WTC11 (cell line): ENCODE results near the gene ARL4A. TPM values are rescaled to one million over a fixed set of nuclear protein-coding genes. Genes with fewer than 3 reads are reported as not detected.

Experiments
- ATAC-seq: fragments of 200-7000 bp; cut with Tn5 transposase; 2 replicates; pipeline ENCODE4 v1.10.0; 2021; ENCODE audit warnings: mild to moderate bottlenecking, moderate library complexity
- CTCF ChIA-PET: fragments of 300-600 bp; sonication (Branson Sonifier 250); formaldehyde crosslinking; loops from one replicate; lab custom pipeline; 2021; ENCODE audit warnings: antibody characterized with exemption; lab: Charles Lee
- POLR2A ChIA-PET: fragments of 350-600 bp; sonication (Branson Sonifier 250); formaldehyde crosslinking; loops from one replicate; lab custom pipeline; 2021; ENCODE audit warnings: antibody characterized with exemption; lab: Charles Lee
- DNase-seq: peaks from one replicate; pipeline ENCODE4 v3.0.0; 2021; ENCODE audit warnings: low spot score
- H3K27ac Mint-ChIP-seq: 2 replicates; pipeline ENCODE4 v1.8.0; 2021; ENCODE audit warnings: mixed read lengths
- H3K27me3 Mint-ChIP-seq: 2 replicates; pipeline ENCODE4 v1.8.0; 2021; ENCODE audit warnings: low read depth, mild to moderate bottlenecking, moderate library complexity, mixed read lengths
- H3K36me3 Mint-ChIP-seq: 2 replicates; pipeline ENCODE4 v1.8.0; 2021; ENCODE audit warnings: mixed read lengths
- H3K4me1 Mint-ChIP-seq: 2 replicates; pipeline ENCODE4 v1.8.0; 2022; ENCODE audit warnings: mixed read lengths
- H3K4me3 Mint-ChIP-seq: 2 replicates; pipeline ENCODE4 v1.8.0; 2021; ENCODE audit warnings: mild to moderate bottlenecking, moderate library complexity, mixed read lengths
- H3K9me3 Mint-ChIP-seq: 2 replicates; pipeline ENCODE4 v1.8.0; 2021; ENCODE audit warnings: mixed read lengths
- CBFB ChIP-seq: sonication (generic); formaldehyde crosslinking; IDR thresholded peaks from 2 replicates; pipeline ENCODE4 v1.8.1; 2022; ENCODE audit warnings: mild to moderate bottlenecking, low read depth, missing genetic modification reagents
- CTCF ChIP-seq: fragments of 200-600 bp; IDR thresholded peaks from 2 replicates; pipeline ENCODE4 v1.8.0; 2022; ENCODE audit warnings: antibody characterized with exemption
- EMX1 ChIP-seq: fragments of 250-450 bp; sonication (Bioruptor Pico); IDR thresholded peaks from 2 replicates; pipeline ENCODE4 v1.8.0; 2021; ENCODE audit warnings: mild to moderate bottlenecking
- ESRRA ChIP-seq: sonication (generic); formaldehyde crosslinking; IDR thresholded peaks from 2 replicates; pipeline ENCODE4 v1.8.1; 2022; ENCODE audit warnings: mild to moderate bottlenecking, missing genetic modification reagents, borderline replicate concordance
- ETV6 ChIP-seq: sonication (generic); formaldehyde crosslinking; IDR thresholded peaks from 2 replicates; pipeline ENCODE4 v1.8.1; 2022; ENCODE audit warnings: mild to moderate bottlenecking, missing genetic modification reagents
- FOXK1 ChIP-seq: sonication (generic); formaldehyde crosslinking; IDR thresholded peaks from 2 replicates; pipeline ENCODE4 v1.8.0; 2022; ENCODE audit warnings: mild to moderate bottlenecking, moderate library complexity, missing genetic modification reagents
- NFE2L1 ChIP-seq: sonication (generic); formaldehyde crosslinking; IDR thresholded peaks from 2 replicates; pipeline ENCODE4 v1.8.1; 2023; ENCODE audit warnings: missing genetic modification reagents
- NFYB ChIP-seq: sonication (generic); formaldehyde crosslinking; conservative IDR thresholded peaks from 2 replicates; pipeline ENCODE4 v1.8.0; 2022; ENCODE audit warnings: low read depth, missing genetic modification reagents
- RORB ChIP-seq: fragments of 250-450 bp; sonication (Bioruptor Pico); IDR thresholded peaks from 2 replicates; pipeline ENCODE4 v1.9.0; 2021; ENCODE audit warnings: mild to moderate bottlenecking
- STAT6 ChIP-seq: sonication (generic); formaldehyde crosslinking; conservative IDR thresholded peaks from 2 replicates; pipeline ENCODE4 v1.8.1; 2023; ENCODE audit warnings: mild to moderate bottlenecking, low read depth, missing genetic modification reagents, moderate library complexity
- ZNF512 ChIP-seq: sonication (generic); formaldehyde crosslinking; IDR thresholded peaks from 2 replicates; pipeline ENCODE4 v1.8.1; 2022; ENCODE audit warnings: missing genetic modification reagents, borderline replicate concordance
- ZNF532 ChIP-seq: fragments of 250-450 bp; sonication (Bioruptor Pico); IDR thresholded peaks from 2 replicates; pipeline ENCODE4 v1.9.0; 2021; ENCODE audit warnings: mild to moderate bottlenecking, borderline replicate concordance
- total RNA-seq: library from RNA; stranded (reverse); gene quantifications from 3 replicates; pipeline ENCODE4 v1.2.3, GENCODE V29; 2021

The ARL4A gene
- total RNA-seq, 1 experiment from 2014 or later = 25.4 TPM

GRCh38 chr7:12648704-12649261 is 38.6 kb upstream of the ARL4A start:
- peak; percentile 66 for ATAC-seq
- POLR2A ChIA-PET = interaction anchor here (1.2 kb wide), 1 partner anchor 39 kb away, joined by 3 read pairs; the partner anchor contains the start of gene ARL4A
- TF ChIP-seq NFYB (CRISPR knock-in tag) = no peak
- H3K27me3 Mint-ChIP-seq = no peaks in the 10 kb centered on the region
- no peak for DNase-seq
- H3K27ac Mint-ChIP-seq = no peak overlapping the region
- H3K4me1 Mint-ChIP-seq = peaks cover 31% of the 10 kb centered on the region
- H3K36me3 Mint-ChIP-seq = no peaks in the 10 kb centered on the region
- no peak overlapping the region for H3K4me3 Mint-ChIP-seq
- H3K9me3 Mint-ChIP-seq = no peaks in the 10 kb centered on the region
- CTCF ChIA-PET = interaction anchor here (1.0 to 1.4 kb wide), 2 partner anchors 38 to 130 kb away, joined by 3 to 8 read pairs; no protein-coding TSS in a partner anchor

- Mint-ChIP-seq H3K4me3 (no peak overlapping the region), H3K36me3 (no peaks in the 10 kb centered on the region)
These were observed 38.1 kb upstream of the ARL4A start for GRCh38 chr7:12649348-12649747.

More at GRCh38 chr7:12649348-12649747, 38.1 kb upstream of the ARL4A start:
- Mint-ChIP-seq H3K4me1 (peaks cover 31% of the 10 kb centered on the region), H3K27ac (no peak overlapping the region), H3K27me3 (no peaks in the 10 kb centered on the region), H3K9me3 (no peaks in the 10 kb centered on the region)
- CTCF ChIA-PET = interaction anchor here (1.0 to 1.4 kb wide), 2 partner anchors 37 to 130 kb away, joined by 3 to 8 read pairs; no protein-coding TSS in a partner anchor
- POLR2A ChIA-PET = interaction anchor here (1.2 kb wide), 1 partner anchor 38 kb away, joined by 3 read pairs; the partner anchor contains the start of gene ARL4A
- DNase-seq (no peak), ATAC-seq (no peak)
- no peak for TF ChIP-seq EMX1
- no peak for TF ChIP-seq NFE2L1
- TF ChIP-seq ESRRA (CRISPR knock-in tag) = no peak
- no peak for TF ChIP-seq ZNF512 (CRISPR knock-in tag)
- no peak for TF ChIP-seq ZNF532 (CRISPR knock-in tag)
- TF ChIP-seq ETV6 (CRISPR knock-in tag) = no peak
- TF ChIP-seq CBFB (CRISPR knock-in tag) = no peak
- no peak for TF ChIP-seq CTCF
- TF ChIP-seq FOXK1 (CRISPR knock-in tag) = no peak
- TF ChIP-seq STAT6 (CRISPR knock-in tag) = no peak
- no peak for TF ChIP-seq RORB (CRISPR knock-in tag)
